Right lobe of liver (tissue), 4 donors: ENCODE measurements around the gene CHST1.

Experiments
- POLR2A ChIP-seq: fragments of 450-650 bp; IDR thresholded peaks from one replicate; pipeline ENCODE4 v1.6.1; 2017; ENCODE audit warnings: antibody characterized with exemption, mild to moderate bottlenecking
- TF ChIP-seq, protein P1 (sequence below), 4 donors: fragments of 200-600 bp in 3 of 4; fragments of 450-650 bp in 1 of 4; IDR thresholded peaks; one replicate each; pipeline versions ENCODE4 v1.5.1 to v1.8.0; 2016 to 2022; ENCODE audit warnings: antibody characterized with exemption in 4 of 4, mild to moderate bottlenecking in 2 of 4
- donor health status: DM: no; HTN: no; CAD: no.
- donor health status: DM: no; HTN: no; CAD: no.
- donor health status: DM: no; HTN: yes; CAD: no.

- no peak for TF ChIP-seq POLR2A
- TF ChIP-seq, protein P1, sequence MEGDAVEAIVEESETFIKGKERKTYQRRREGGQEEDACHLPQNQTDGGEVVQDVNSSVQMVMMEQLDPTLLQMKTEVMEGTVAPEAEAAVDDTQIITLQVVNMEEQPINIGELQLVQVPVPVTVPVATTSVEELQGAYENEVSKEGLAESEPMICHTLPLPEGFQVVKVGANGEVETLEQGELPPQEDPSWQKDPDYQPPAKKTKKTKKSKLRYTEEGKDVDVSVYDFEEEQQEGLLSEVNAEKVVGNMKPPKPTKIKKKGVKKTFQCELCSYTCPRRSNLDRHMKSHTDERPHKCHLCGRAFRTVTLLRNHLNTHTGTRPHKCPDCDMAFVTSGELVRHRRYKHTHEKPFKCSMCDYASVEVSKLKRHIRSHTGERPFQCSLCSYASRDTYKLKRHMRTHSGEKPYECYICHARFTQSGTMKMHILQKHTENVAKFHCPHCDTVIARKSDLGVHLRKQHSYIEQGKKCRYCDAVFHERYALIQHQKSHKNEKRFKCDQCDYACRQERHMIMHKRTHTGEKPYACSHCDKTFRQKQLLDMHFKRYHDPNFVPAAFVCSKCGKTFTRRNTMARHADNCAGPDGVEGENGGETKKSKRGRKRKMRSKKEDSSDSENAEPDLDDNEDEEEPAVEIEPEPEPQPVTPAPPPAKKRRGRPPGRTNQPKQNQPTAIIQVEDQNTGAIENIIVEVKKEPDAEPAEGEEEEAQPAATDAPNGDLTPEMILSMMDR (IDR thresholded peaks at IDR 0.05): no peak
Measured at GRCh38 chr11:45662665-45663485, 2.5 kb downstream of the CHST1 start.
